C4-2B (cell line): Measurements from ENCODE around the gene ANGEL1.

ENCODE experiments used
- ZFX ChIP-seq: fragments of 450-650 bp; IDR thresholded peaks from 2 replicates; pipeline ENCODE4 v1.6.1; 2017
- TF ChIP-seq, protein P1 (sequence below): fragments of 450-650 bp; conservative IDR thresholded peaks from 2 replicates; pipeline ENCODE4 v1.5.1; 2017; ENCODE audit warnings: mild to moderate bottlenecking

DNA sequence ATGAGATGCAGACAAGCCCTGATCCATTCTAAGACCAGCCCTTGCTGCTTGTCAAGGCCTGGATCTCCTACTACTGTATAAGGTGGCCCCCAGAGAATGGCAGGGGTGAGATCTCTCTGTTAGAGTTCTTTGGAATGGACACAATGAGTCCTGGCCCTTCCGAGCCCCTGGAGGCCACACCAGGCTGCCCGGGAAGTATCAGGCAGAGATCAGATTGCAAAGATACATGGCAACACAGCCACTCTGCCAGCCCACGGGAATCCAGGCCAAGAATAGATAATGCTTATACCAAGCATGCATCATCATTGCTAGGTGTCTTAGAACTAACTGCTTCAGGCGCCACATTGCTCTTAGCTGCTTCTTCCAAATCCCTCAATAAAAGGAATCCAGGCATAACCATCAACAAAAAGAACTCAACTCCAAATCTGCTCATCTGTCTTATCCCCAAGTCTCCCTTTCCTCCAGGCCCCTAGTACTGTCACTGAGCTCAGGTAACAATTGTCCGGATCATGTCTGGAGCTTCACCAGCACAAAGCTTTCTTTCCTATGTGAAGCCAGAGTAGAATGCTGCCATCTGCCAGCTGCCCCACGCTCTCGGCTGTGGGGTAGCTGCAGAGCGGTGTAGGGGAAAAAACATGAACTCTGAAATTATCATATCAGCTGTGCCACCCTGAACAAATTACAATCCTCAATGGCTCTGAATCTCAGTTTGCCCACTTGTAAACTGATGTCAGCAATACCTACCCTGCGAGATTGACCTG, 56.9 kb downstream of the ANGEL1 start:
- TF ChIP-seq, protein P1, sequence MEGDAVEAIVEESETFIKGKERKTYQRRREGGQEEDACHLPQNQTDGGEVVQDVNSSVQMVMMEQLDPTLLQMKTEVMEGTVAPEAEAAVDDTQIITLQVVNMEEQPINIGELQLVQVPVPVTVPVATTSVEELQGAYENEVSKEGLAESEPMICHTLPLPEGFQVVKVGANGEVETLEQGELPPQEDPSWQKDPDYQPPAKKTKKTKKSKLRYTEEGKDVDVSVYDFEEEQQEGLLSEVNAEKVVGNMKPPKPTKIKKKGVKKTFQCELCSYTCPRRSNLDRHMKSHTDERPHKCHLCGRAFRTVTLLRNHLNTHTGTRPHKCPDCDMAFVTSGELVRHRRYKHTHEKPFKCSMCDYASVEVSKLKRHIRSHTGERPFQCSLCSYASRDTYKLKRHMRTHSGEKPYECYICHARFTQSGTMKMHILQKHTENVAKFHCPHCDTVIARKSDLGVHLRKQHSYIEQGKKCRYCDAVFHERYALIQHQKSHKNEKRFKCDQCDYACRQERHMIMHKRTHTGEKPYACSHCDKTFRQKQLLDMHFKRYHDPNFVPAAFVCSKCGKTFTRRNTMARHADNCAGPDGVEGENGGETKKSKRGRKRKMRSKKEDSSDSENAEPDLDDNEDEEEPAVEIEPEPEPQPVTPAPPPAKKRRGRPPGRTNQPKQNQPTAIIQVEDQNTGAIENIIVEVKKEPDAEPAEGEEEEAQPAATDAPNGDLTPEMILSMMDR = no peak
- no peak for TF ChIP-seq ZFX
